Activated CD4-positive, alpha-beta T cell treated with anti-CD3 and anti-CD28 coated beads for 24 hours (primary cell): Measurements from ENCODE around the gene BAHCC1.

Experiments used
- DNase-seq, 2 donors: peaks; one replicate each; pipeline ENCODE4 v3.0.0-alpha.2; 2020; ENCODE audit warnings: low read depth in 2 of 2

BAHCC1 gene

DNA sequence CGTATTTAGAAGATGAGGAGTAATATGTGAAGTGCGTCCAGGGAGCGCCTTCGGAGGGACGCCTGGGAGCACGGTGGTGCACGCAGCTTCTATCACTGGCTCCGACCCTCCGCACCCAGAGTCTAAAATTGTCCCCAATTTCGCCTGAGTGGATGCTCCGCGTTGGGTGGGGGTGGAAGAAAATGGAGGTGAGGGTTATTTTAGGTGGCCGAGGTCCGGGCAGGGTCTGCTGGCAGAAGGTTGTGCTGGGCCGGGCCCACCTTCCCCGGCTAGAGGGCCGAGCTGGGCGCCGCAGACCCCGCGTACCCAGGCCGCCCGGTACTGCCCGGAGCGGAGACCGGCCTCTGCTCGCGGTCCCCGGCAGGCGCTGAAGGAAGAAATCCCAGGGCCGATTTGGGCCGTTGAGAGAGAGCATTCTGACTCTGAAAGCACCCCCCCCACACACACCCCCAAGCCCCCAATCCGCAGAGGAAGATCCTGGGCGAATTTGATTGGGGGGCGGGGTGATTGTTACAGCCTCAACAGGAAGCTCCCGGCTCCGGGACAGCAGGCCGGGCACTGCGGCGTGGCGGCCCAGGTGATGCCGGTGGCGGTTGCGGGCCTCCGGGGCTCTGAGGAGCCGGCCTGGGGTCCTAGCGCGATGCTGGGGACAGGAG lies 3.0 kb downstream of the BAHCC1 start:
- no peak for DNase-seq

DNA sequence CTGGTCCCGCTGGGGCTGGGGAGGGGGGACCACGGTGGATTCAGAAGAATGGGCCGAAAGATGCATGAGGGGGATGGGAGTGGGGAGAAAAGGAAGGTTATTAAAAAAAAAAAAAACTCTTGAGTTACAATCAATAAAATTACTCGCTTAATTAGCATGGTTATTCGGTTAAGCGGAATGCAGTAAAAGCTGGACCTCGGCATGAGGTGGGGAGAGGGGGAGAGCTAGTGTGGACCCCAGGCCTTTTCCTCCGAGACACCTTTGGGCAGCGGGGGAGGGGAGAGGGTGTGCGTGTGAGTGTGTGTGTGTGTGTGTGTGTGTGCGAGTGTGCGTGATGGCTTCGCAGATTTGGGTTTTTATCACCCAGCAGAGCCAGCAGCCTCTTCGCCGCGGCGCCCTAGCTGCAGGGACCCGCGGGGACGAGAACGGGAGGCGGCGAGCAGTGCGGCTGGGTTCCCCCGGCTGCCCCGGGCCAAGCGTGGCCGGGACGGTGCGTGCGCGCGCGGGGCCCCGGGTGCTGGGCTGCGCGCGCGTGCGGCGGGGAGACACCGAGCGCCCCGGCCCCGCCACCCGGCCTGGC lies 3.7 kb downstream of the BAHCC1 start:
- no peak for DNase-seq

DNA sequence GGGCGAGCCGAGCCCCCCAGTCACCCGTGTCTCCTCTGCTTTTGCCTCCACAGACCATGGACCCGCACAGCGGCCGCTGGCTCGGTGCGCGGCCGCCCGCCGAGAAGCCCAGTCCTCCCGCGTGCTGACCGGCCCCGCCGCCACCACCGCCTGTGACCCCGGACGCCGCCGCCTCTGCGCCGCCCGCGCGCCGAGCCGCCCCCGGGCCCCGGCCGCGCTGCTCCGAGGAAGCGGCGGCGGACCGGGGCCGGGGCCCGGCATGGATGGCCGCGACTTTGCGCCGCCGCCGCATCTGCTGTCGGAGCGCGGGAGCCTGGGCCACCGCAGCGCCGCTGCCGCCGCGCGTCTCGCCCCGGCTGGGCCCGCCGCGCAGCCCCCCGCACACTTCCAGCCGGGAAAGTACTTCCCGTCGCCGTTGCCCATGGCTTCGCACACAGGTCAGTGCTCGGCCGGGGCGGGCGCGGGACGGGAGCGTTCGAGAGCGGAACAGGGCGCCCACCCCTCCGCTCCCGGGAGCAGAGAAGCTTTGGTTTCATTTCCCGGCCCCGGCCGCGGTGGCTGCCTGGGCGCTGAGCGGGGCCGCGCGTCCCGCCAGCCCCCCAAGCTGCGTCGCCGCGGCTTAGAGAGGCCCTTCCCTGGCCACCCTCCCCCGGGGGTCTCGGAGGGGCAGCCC lies 4.4 kb downstream of the BAHCC1 start:
- DNase-seq: no peak

DNA sequence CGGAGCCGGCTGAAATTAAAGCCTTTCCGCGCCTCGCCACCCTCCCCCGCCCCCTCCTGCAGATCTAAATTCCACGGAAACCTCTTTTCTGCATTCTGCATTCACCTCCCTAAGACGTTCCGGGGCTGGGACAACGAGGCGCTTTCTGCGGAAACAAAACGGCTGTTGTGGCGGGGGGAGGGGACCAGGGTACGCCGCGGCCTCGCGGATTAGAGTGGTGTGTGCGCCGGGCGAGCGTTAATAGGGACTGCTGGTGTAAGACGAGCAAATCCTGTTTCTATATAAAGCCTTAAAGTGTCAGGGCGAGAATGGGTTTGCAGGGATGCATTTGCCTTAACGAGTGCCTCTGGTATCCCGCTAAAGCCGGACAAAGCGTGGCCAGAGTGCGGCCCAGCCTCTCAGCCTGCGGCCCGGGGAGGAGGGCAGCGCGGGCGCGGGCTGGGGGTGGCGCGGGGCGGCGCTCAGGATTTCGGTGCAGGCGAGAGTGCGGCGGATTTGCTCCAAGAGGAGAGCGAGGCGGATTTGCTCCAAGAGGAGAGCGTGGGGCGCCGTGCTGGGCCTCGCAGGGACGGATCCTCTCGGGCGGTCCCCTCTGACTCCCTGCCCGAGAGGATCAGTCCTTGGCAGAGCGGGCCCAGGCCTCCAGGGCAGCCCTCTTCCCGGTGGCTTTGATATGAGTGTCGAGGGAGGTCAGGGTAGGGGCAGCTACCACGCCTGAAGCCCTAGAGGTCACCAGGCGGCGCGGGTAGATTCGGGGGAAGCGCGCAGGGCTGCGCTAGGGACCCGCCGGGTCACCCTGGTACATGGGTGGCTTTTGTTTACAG lies 5.1 kb downstream of the BAHCC1 start:
- no peak for DNase-seq

DNA sequence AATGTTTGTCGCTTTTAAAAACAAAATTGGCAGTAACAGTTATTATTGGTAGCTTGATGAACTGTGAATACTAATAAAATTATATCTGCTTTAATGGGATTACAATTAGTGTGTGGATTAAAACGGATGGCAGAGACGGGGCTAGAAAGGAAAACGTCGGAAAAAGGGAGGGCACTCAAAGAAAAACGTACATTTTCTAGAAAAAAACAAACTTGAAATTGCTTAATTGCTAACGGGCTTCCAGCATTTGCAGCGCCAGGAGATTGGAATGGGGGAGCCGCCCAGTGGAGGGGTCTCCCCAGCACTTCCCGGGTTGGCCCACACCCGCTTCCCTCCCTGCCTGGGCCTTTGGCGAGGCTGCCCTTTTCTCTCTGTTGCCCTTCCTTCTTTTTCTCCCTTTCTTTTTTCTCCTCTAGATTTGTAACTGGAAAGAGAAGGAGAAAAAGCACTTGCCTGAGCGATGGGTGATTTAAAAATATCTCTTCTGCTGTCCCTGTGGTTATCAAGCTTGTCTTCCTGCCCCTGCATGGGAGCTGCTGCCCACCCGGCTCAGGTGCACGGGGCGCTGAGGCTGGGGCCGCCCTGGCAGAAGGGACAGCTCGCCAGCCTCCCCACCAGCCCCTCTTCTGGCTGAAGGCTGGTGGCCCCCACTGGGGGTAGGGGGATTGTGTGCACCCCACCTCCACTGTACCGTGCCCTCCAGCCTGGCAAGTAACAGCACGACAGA lies 5.9 kb downstream of the BAHCC1 start:
- DNase-seq: no peak

DNA sequence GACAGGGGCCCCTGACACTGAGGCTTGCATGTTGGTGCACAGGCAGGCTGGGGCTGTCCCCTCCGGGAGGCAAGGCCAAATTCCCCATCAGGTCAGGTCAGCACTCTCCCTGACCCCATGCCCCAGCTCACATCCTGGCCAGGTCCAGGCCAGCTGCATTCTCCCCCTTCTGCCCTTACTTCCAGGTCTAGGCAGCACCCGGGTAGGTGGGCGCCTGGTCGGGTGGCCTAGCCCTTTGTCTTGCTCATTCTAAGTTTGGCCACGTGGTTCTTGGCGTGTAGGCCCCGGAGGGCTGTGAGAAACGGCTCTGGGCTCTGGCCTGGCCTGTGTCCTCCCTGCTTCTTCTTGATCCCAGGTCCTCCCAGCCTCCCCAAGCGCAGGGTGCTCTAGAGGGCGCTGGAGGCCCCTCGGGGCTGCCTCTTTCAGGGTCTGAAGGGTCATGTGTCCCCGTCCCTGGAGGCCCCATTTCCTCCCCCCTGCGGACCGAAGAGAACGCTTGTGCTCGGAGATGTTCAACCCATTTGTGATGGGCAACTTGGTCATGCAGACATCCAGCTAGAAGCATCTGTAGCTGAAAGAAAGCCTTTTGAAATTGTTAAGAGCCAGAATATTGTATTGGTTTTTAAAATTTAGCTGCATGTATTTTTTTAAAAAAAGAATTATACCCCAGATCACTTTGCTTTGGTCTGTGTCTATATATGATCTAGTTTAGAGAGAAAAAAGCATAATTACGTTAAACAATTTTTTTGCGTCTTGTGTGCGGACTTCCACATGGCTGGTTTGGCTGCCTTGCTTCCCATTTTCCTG lies 6.7 kb downstream of the BAHCC1 start:
- no peak for DNase-seq

DNA sequence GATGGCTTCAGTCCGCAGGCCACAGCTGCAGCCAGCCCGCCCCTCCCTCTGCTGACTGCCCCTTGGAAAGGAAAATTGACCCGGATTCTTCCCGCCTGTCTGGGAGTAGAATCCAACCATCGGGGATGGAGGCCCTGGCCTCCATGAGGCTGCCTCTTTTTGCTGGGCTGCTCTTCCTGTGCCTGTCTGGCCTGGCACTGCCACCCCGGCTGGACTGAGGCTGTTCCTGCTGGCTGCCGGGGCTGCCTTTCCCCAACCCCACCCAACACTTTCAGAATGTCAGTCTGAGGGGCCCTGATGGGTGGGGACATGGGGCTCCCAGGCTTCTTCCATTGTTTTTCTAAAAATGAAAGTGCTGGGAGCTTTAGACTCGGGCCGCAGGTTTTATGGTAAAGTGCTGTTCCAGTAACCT lies 7.3 kb downstream of the BAHCC1 start:
- no peak for DNase-seq

DNA sequence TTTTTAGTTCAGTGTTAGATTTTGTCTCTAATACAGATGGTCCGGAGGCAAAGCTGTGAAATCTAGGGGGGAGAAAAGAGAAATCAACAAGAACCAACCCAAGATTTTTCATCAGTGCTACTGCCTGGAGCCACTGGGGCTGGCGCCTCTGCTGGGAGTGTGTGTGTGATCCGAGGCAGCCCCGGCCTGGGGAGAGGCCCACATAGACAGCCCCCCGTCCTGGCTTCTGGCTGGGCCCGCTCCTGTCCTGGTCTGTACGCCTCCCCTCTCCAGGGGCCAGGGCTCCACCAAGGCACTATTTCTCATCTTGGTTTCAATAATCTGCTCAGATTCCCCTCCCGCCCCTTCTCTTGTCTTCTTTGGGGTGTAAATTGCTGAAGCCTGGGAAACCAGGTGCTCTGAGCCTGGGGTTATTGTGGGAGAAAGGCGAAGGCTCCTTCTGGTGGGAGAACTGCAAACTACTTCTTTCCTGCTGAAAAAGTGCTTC lies 7.8 kb downstream of the BAHCC1 start:
- DNase-seq: no peak

DNA sequence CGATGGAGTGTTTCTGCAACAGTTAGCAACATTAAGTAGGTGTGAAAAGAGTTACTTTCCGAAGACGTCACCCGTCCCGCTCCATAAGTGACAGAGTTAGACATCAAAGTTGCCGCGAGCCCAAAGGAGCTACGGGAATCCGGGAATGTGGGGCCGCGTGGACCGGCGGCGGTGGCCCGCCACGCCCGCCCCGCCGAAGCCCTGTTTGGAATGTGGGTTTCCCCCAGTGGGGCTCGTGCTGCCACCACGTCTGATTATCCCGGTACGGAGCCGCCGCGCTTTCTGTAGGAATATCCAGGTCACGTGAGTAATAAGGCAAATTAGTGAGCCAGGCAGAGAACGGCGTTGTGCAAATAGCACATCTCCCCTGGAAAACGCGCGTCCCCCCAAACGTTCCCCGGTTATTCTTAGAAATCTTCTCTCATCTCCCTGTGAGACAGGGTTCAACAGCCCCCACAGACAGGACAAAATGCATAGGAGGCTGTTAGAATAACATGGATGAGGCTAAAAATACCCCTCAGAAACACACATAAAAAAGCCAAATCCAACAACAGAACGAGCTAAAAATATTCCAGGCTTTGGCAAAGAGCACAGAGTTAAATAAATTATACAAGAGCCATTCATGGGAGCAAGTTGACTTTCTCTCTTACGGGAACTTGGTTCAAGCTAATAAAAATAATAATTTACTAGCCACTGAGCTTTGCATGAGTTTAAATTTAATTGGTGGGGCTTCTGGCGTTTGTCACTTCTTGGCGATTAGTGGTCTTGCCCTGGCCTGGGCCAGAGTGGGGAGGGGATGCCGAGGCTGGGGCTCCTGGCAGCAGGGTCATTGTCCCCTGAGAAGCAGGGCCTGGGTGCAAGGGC lies 8.6 kb downstream of the BAHCC1 start:
- DNase-seq: no peak

DNA sequence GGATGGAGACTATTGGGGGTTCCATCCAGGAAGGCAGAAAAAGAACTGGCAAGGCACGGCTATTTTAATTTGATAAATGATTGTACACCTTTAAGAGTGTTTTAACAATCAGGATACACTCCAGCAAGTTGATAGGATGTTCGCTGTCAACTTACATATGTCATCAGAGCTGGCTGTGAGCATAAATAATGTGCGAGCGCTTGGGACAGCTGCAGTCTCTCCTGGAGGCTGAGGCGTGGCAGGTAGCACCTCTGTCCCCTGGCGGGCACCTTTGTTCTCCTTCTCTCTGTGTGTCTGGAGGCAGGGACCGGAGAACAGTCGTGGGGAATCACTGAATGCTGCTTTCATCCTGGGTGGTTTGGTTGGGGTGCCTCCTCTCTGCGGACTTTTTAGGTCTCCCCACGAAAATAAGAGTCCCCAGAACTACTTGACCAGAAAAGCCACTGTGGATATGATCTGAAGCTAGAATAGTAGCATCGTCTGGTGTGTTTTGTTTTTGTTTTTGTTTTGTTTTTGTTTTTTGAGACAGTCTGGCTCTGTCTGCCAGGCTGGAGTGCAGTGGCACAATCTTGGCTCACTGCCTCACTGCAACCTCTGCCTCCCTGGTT lies 9.4 kb downstream of the BAHCC1 start:
- DNase-seq: no peak

DNA sequence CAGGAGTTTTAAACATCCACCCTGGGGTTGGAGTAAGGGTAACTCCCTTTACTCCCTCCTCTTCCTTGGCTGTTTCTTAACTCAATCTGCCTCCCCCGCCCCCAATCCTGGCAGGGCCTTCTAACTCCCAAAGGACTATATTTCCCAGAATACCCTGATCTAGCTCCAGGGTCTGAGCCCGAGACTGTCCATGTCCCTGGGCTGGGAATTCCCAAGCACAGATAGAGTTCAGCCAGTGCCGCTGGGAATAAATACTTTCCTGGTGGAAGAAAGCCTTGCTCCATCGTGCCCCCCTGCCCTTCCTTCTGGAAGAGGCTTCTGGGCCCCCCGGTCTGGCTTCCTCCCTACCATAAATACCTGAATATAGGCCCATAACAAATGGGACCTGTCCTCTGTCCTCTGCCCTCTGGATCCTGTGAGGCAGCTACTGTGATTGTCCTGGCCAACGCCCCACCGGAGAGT lies 10.2 kb downstream of the BAHCC1 start:
- no peak for DNase-seq

DNA sequence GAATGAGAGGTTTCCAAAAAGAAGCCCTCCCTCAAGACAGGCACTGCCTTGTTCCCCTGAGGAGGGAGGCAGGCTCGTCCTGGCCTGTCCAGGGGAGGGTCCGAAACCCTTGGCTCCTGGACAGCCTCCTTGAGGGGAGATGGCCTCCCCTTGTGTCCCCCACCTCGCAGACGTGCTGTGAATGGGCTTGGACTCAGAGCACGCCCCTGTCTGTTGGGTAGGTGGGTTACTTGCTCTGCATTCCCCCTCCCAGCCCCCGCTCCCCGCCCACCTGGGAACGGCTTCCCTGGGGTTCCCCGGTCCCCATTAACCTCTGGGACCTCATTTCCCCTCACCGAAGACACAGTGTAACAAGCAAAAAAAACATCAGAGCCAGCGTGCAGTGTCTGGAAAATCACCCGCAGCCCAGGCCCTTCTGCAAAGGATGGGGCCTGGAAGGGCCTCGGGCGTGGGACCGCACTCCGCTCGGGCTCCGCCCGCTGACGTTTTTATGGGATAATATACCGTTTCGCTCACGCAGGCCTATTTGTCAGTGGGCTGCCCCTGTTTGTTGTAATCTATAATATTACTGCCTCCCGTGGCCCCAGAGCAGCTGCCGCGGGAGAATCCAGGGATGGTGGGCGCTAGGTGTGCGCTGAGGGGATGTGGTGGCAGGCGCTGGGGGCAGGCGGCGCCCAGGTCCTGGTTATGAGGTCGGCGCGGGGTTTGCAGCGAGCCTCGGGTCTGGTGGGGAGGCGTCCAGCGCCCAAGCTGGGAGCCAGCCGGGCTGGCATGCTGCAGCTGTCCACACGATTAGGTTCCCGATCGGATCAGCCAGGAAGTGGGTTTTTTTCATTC lies 11.1 kb downstream of the BAHCC1 start:
- DNase-seq: no peak

DNA sequence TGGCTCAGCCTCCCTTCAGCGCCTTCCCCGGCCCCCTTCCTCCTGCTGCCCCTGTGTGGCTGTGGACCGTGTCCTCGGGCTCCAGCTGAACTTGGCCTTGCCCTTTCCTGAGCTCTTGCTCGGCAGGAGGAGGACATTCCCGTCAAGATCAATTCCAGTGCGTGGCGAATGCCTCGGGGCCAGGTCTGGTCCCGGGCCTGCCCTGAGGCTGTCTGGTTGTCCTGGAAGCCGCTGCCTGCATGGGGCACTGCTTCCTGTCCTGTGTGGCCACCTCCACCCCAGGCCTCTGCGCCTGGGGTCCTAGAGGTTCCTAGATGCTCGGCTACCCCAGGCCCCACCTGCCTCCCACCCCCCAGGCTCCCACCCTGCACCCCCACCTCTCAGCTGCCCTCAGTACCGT lies 12.8 kb downstream of the BAHCC1 start:
- no peak for DNase-seq

DNA sequence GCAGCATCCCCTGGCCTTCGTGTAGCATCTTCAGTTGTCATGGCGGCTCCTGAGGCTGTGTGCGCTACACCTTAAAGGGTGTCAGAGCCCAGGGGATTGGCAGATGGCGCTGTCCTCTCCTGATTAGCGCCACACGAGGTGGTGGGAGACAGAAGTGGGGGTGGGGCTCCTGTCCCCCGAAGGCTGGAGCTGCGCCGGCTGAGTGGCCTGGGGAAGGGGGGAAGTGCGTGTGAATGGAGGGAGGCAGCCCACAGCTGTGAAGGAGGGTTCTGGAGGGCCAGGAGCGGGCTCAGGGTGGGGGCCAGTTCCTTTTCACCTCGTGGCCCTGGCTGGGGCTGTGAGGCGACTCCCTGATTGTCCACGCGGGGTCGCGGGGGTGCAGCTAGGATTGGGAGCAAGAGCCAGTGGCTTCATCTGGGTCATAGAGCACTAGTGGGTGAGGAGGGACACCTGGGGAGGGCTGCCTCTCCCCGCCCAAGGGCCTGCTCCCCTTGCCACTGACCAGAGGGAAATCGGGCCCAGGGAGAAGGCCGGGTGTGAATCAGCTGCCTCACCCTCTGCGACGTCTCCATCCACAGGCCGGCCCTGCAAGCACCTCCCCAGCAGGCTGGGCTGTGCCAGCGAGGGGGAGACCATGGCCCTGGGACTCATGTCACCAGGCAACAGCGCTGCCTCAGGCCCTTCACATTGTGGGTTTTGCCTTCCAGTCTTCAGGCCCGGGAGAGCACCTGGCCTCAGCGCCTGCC lies 14.1 kb downstream of the BAHCC1 start:
- no peak for DNase-seq

DNA sequence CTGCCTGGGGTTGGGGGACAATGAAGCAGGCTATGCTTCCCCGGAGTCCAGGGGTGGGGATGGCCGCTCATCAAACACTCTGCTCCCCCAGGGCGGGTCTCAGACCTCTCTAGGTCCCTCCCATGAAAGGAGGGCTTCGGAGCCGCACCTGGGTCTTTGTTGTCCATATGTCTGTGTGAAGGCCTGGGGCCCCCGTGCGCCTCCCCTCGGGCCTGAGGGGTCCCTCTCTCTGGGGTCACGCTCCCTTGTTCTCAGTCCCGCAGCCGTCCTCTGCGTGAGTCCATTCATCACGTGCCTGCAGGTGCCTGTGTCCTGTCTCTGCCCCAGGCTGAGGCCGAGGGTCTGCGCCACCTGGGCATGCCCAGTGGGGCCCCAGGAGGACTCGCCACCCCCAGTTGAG lies 15.6 kb downstream of the BAHCC1 start:
- DNase-seq: no peak

DNA sequence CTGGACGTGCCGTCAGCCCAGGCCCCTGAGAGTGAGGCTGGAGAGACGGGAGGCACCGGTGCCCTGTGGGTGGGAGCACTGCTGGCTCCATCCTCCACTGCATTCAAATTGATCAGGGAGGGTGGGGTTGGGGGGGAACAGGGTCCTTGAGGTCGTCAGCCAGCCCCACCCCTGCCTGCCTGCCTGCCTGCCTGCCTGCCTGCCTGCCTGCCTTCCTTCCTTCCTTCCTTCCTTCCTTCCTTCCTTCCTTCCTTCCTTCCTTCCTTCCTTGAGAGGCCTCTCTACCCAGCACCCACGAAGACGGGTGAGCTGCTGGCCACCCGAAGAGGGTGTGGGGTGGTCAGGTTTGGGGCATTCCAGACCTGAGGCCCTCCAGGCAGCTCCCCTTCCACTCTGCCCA lies 16.0 kb downstream of the BAHCC1 start:
- no peak for DNase-seq

DNA sequence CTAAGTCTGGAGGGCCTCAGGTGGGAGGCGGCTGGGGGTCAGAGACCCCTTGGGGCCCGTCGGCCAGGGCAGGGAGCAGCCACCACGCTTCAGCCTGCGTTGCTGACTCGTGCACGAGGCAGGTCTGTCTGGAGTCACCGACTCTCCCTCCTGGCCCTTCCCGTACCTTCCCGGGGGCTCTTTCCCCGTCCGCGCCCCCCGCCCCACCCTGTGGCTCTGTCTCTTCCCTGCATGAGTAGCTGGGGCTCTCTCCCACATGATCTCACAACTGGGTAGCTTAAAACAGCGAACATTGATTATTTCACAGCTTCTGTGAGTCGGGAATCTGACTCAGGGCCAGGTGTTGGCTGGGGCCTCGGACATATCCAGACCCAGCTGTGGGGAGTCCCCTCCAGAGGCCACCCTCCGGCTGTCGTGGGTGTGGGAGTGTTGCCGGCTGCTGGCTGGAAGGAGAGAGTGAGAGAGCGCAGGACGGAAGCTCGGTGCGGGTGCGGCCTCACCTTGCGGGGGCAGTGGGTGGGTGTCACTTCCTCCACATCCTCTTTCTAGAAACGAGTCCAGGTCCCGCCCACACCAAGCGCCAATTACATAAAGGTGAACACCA lies 17.3 kb downstream of the BAHCC1 start:
- peak; percentile 21 to 39 for DNase-seq
